Activated CD8-positive, alpha-beta memory T cell treated with anti-CD3 and anti-CD28 coated beads for 48 hours (primary cell): ENCODE results near the gene APOA4.
A peak's percentile ranks its signal among the peaks of the same experiment; 100 is the strongest.
"Not testable (repeated sequence)": the region's sequence is repeated elsewhere in the genome, so short reads cannot be mapped to it uniquely, and the experiment has no call there.

ENCODE experiments used
- DNase-seq, 3 experiments: peaks; one replicate each; pipeline ENCODE4 v3.0.0-alpha.2; 2020; ENCODE audit warnings: low read depth in 2 of 3, low spot score in 2 of 3

APOA4 gene

GRCh38 chr11:116807601-116808261, 15.4 kb downstream of the APOA4 start:
- DNase-seq, result no peak

GRCh38 chr11:116804001-116804400, 19.1 kb downstream of the APOA4 start:
- DNase-seq, result no peak

- DNase-seq, result not testable (repeated sequence)
Measured at GRCh38 chr11:116801662-116802061, 21.4 kb downstream of the APOA4 start.

GRCh38 chr11:116800610-116801009, 22.5 kb downstream of the APOA4 start:
- no peak for DNase-seq

- no peak for DNase-seq
Measured at GRCh38 chr11:116798368-116798767, 24.7 kb downstream of the APOA4 start.

- no peak for DNase-seq
Measured at GRCh38 chr11:116797816-116798215, 25.3 kb downstream of the APOA4 start.

GRCh38 chr11:116796548-116796947, 26.6 kb downstream of the APOA4 start:
- no peak for DNase-seq

GRCh38 chr11:116794851-116795250, 28.3 kb downstream of the APOA4 start:
- DNase-seq, result no peak

- DNase-seq, result no peak
Measured at GRCh38 chr11:116793772-116794097, 29.4 kb downstream of the APOA4 start.

GRCh38 chr11:116792869-116793771, 30.0 kb downstream of the APOA4 start:
- DNase-seq, result no peak

GRCh38 chr11:116792144-116792868, 30.8 kb downstream of the APOA4 start:
- no peak for DNase-seq

GRCh38 chr11:116791813-116792143, 31.3 kb downstream of the APOA4 start, which contains the start of gene APOA5:
Gene APOA5 (minus strand): TSS chr11:116791879. CDS start chr11:116791860, 19 bp downstream.
- DNase-seq, result no peak

- DNase-seq, result peak; percentile 52 to 79 (median 76)
Measured at GRCh38 chr11:116791002-116791812, 31.9 kb downstream of the APOA4 start.

- DNase-seq, result no peak
Measured at GRCh38 chr11:116790167-116791001, 32.7 kb downstream of the APOA4 start.

GRCh38 chr11:116788975-116789374, 34.1 kb downstream of the APOA4 start:
- DNase-seq, result no peak

- DNase-seq, result no peak
Measured at GRCh38 chr11:116788534-116788933, 34.6 kb downstream of the APOA4 start.

- peak; percentile 62 to 70 (median 63) for DNase-seq
Measured at GRCh38 chr11:116787786-116788486, 35.2 kb downstream of the APOA4 start, which contains the start of gene ZPR1. Gene ZPR1 (minus strand): TSS chr11:116788023. CDS start chr11:116787990, 33 bp downstream.

- DNase-seq, result no peak
Measured at GRCh38 chr11:116787436-116787785, 35.7 kb downstream of the APOA4 start.

- DNase-seq, result no peak
Measured at GRCh38 chr11:116786966-116787365, 36.1 kb downstream of the APOA4 start.
